B cell (primary cell): ENCODE results near the gene RAB8A. TPM values are rescaled to one million over a fixed set of nuclear protein-coding genes. Genes with fewer than 3 reads are reported as not detected.
"Not testable (repeated sequence)": the region's sequence is repeated elsewhere in the genome, so short reads cannot be mapped to it uniquely, and the experiment has no call there.

Experiments used
- ATAC-seq: fragments of 200-7000 bp; cut with Tn5 transposase; one replicate; pipeline ENCODE4 v1.10.0; 2021; ENCODE audit warnings: low read depth, mild to moderate bottlenecking, moderate number of reproducible peaks, moderate library complexity
- CTCF ChIA-PET: fragments of 350-600 bp; sonication (Branson Sonifier 250); formaldehyde crosslinking; loops from one replicate; lab custom pipeline; 2021; ENCODE audit warnings: antibody characterized with exemption, inconsistent platforms; lab: Charles Lee
- POLR2A ChIA-PET: fragments of 350-600 bp; sonication (Branson Sonifier 250); formaldehyde crosslinking; loops from one replicate; lab custom pipeline; 2021; ENCODE audit warnings: antibody characterized with exemption; lab: Charles Lee
- DNase-seq: peaks from one replicate; pipeline ENCODE4 v3.0.0; 2013
- H2AFZ ChIP-seq: 2 replicates; pipeline ENCODE4 v1.6.1; 2012; ENCODE audit warnings: mild to moderate bottlenecking, low read depth, low read length; ENCODE audit not compliant: insufficient read depth, poor library complexity, severe bottlenecking
- H3K27ac ChIP-seq, 2 donors: 1 replicate in 1 of 2; 2 replicates in 1 of 2; pipeline ENCODE4 v1.5.1; 2012 to 2013; ENCODE audit warnings: low read length in 2 of 2, mild to moderate bottlenecking in 2 of 2, moderate library complexity in 1 of 2
- H3K27me3 ChIP-seq, 4 experiments: fragments of 200-600 bp in 1 of 4; sonication (generic) in 1 of 4; replicated peaks in 1 of 4; 1 replicate in 2 of 4; 2 replicates in 2 of 4; pipeline versions ENCODE4 v1.6.1 to v1.7.0; 2013 to 2016; ENCODE audit warnings: low read length in 3 of 4, mild to moderate bottlenecking in 2 of 4, mixed read lengths in 1 of 4, moderate library complexity in 1 of 4; ENCODE audit not compliant: insufficient read depth in 4 of 4, control insufficient read depth in 3 of 4; ENCODE audit errors: control extremely low read depth in 1 of 4
- H3K36me3 ChIP-seq, 2 experiments: replicated peaks in 1 of 2; 1 replicate in 1 of 2; 2 replicates in 1 of 2; pipeline versions ENCODE4 v1.6.1 to v1.7.1; 2013; ENCODE audit warnings: low read length in 1 of 2; ENCODE audit not compliant: insufficient read depth in 2 of 2, control insufficient read depth in 1 of 2; ENCODE audit errors: control extremely low read depth in 1 of 2, extremely low read depth in 1 of 2
- H3K4me1 ChIP-seq, 2 donors: fragments of 200-600 bp in 1 of 2; sonication (generic) in 1 of 2; 1 replicate in 1 of 2; 2 replicates in 1 of 2; pipeline versions ENCODE4 v1.5.1 to v1.6.1; 2013 to 2017; ENCODE audit warnings: low read length in 2 of 2; ENCODE audit not compliant: control insufficient read depth in 2 of 2, insufficient read depth in 2 of 2
- H3K4me2 ChIP-seq: replicated peaks from 2 replicates; pipeline ENCODE3; 2012; ENCODE audit warnings: mild to moderate bottlenecking, low read depth, low read length; ENCODE audit not compliant: poor library complexity, severe bottlenecking
- H3K4me3 ChIP-seq, 5 experiments: fragments of 200-600 bp in 1 of 5; sonication (generic) in 1 of 5; 1 replicate in 3 of 5; 2 replicates in 2 of 5; pipeline versions ENCODE4 v1.5.1 to v1.7.0; 2011 to 2016; ENCODE audit warnings: low read length in 4 of 5, mild to moderate bottlenecking in 4 of 5, low read depth in 2 of 5, control low read depth in 1 of 5, moderate library complexity in 1 of 5; ENCODE audit not compliant: insufficient read depth in 1 of 5; ENCODE audit errors: control extremely low read depth in 1 of 5, extremely low read depth in 1 of 5
- H3K79me2 ChIP-seq: fragments of 200-600 bp; sonication (generic); one replicate; pipeline ENCODE4 v1.6.0; 2016; ENCODE audit warnings: low read length; ENCODE audit not compliant: control insufficient read depth, insufficient read depth
- H3K9ac ChIP-seq: fragments of 200-600 bp; sonication (generic); 2 replicates; pipeline ENCODE4 v1.6.1; 2017; ENCODE audit warnings: mild to moderate bottlenecking, low read length, moderate library complexity
- H3K9me3 ChIP-seq, 3 donors: one replicate each; pipeline versions ENCODE4 v1.6.1 to v1.7.1; 2013; ENCODE audit warnings: low read length in 2 of 3; ENCODE audit not compliant: control insufficient read depth in 2 of 3, insufficient read depth in 1 of 3; ENCODE audit errors: control extremely low read depth in 1 of 3
- H4K20me1 ChIP-seq: 2 replicates; pipeline ENCODE4 v1.6.0; 2012; ENCODE audit warnings: mild to moderate bottlenecking, low read length; ENCODE audit not compliant: insufficient read depth, control insufficient read depth, poor library complexity, severe bottlenecking
- H3K27ac Mint-ChIP-seq: one replicate; pipeline ENCODE4 v1.8.0; 2021; ENCODE audit warnings: mixed read lengths
- H3K27me3 Mint-ChIP-seq: one replicate; pipeline ENCODE4 v1.8.0; 2021; ENCODE audit warnings: mixed read lengths
- H3K4me1 Mint-ChIP-seq: one replicate; pipeline ENCODE4 v1.8.0; 2021; ENCODE audit warnings: mixed read lengths
- H3K4me3 Mint-ChIP-seq: one replicate; pipeline ENCODE4 v1.8.0; 2021; ENCODE audit warnings: mixed read lengths
- H3K9me3 Mint-ChIP-seq: one replicate; pipeline ENCODE4 v1.8.0; 2022; ENCODE audit warnings: mixed read lengths; ENCODE audit not compliant: insufficient read depth
- CTCF ChIP-seq: fragments of 200-600 bp; IDR thresholded peaks from one replicate; pipeline ENCODE4 v1.8.0; 2022; ENCODE audit warnings: antibody characterized with exemption, mild to moderate bottlenecking
- EZH2 ChIP-seq: IDR thresholded peaks from 2 replicates; pipeline ENCODE4 v1.6.1; 2012; ENCODE audit warnings: borderline replicate concordance, low read depth, mild to moderate bottlenecking, moderate library complexity, low read length; ENCODE audit not compliant: insufficient read depth, poor library complexity, severe bottlenecking
- WGBS: methylation state at CpG from one replicate; pipeline ENCODE4 v1.1.5; 2013; ENCODE audit warnings: missing lambda C conversion rate; ENCODE audit not compliant: insufficient coverage; 5-methylcytosine and 5-hydroxymethylcytosine counted together
- intact Hi-C: fragments of 100-400 bp; cut with micrococcal nuclease; formaldehyde crosslinking; loops from one replicate; pipeline ENCODE4 v1.10.0; 2022
- polyA plus RNA-seq: library from polyadenylated mRNA; depleted of rRNA; stranded (reverse); fragments of >200 nt; gene quantifications from 2 replicates; pipeline ENCODE4 v1.2.3, GENCODE V29; 2012
- total RNA-seq, 2 donors: library from RNA; stranded (reverse); fragments of 120-200 nt in 1 of 2; gene quantifications; 1 replicate in 1 of 2; 2 replicates in 1 of 2; pipeline versions ENCODE4 v1.2.3 to v1.2.4, GENCODE V29; 2013 to 2022

RAB8A gene
- total and polyA plus RNA-seq, 2 donors (not counting 1 experiment from before 2014, with no cell fraction given), result 65.5 to 117 TPM

DNA sequence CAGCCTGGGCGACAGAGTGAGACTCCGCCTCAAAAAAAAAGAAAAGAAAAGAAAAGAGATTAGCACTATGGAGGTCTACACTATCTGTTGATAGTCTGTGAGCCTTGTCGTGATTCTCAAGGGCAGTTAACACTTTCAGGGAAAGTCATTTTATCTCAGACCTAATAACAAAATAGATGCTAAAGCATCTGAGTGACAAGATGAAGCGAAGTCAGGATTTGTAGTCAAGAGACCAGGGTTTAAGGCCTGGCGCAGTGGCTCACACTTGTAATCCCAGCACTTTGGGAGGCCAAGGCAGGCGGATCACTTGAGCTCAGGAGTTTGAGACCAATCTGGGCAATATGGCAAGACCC, 13.3 kb upstream of the RAB8A start:
- no peaks in the 10 kb centered on the region for H3K27me3 ChIP-seq
- WGBS, result 100% methylated on average over 3 of the region's 6 CpGs
- no peak overlapping the region for H2AFZ ChIP-seq
- peaks cover 7 to 11% of the 10 kb centered on the region in 2 donors for H3K4me1 ChIP-seq
- H3K9ac ChIP-seq, result no peak overlapping the region
- Mint-ChIP-seq H3K27me3 (no peaks in the 10 kb centered on the region), H3K9me3 (no peaks in the 10 kb centered on the region), H3K4me1 (peaks cover 22% of the 10 kb centered on the region), H3K4me3 (no peak overlapping the region), H3K27ac (no peak overlapping the region)
- ATAC-seq, result no peak
- POLR2A ChIA-PET, result interaction anchor here (0.5 kb wide), 1 partner anchor 87 kb away, joined by 3 read pairs; no protein-coding TSS in a partner anchor
- peaks cover 35% of the 10 kb centered on the region for H3K79me2 ChIP-seq
- H3K9me3 ChIP-seq, result no peaks in the 10 kb centered on the region
- intact Hi-C loops, result no loop called here
- H3K4me2 ChIP-seq, result no peak overlapping the region
- no peak overlapping the region for H3K4me3 ChIP-seq
- no peak overlapping the region for H3K27ac ChIP-seq
- H3K36me3 ChIP-seq, result peaks cover 2 to 92% of the 10 kb centered on the region in 2 experiments
- CTCF ChIA-PET, result no interaction called here
- DNase-seq, result no peak
- TF ChIP-seq EZH2 (no peak), CTCF (no peak)
- peaks cover 10% of the 10 kb centered on the region for H4K20me1 ChIP-seq

DNA sequence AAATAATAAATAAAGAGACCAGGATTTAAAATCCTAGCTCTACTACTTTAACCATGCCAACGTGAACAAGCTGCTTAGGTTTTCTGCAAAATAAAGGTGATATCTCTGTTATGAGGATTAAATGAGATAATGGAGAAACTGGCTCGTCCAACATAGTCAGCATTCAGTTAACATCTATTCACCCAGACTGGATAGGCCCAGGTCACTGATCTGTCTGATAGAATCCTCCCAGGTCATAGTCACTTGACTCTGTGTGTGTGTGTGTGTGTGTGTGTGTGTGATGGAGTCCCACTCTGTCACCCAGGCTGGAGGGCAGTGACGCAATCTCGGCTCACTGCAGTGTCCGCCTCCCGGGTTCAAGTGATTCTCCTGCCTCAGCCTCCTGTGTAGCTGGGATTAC, 12.9 kb upstream of the RAB8A start:
- no peak overlapping the region for H3K27ac Mint-ChIP-seq
- H3K9me3 ChIP-seq, result no peaks in the 10 kb centered on the region
- ATAC-seq (no peak), DNase-seq (no peak)
- ChIA-PET POLR2A (no interaction called here), CTCF (no interaction called here)
- H3K9me3 Mint-ChIP-seq, result no peaks in the 10 kb centered on the region
- peaks cover 7 to 16% of the 10 kb centered on the region in 2 donors for H3K4me1 ChIP-seq
- no peak overlapping the region for H2AFZ ChIP-seq
- no peak overlapping the region for H3K4me3 ChIP-seq
- no peak overlapping the region for H3K27ac ChIP-seq
- H4K20me1 ChIP-seq, result peaks cover 10% of the 10 kb centered on the region
- H3K4me1 Mint-ChIP-seq, result peaks cover 23% of the 10 kb centered on the region
- TF ChIP-seq CTCF (no peak), EZH2 (no peak)
- H3K4me2 ChIP-seq, result no peak overlapping the region
- H3K79me2 ChIP-seq, result peaks cover 34% of the 10 kb centered on the region
- no peaks in the 10 kb centered on the region for H3K27me3 Mint-ChIP-seq
- no peak overlapping the region for H3K4me3 Mint-ChIP-seq
- intact Hi-C loops, result no loop called here
- H3K36me3 ChIP-seq, result peaks cover 2 to 91% of the 10 kb centered on the region in 2 experiments
- no peak overlapping the region for H3K9ac ChIP-seq
- 100% methylated on average over 4 of the region's 6 CpGs for WGBS
- no peaks in the 10 kb centered on the region for H3K27me3 ChIP-seq

- H3K9me3 Mint-ChIP-seq, ATAC-seq, H3K4me2 ChIP-seq, H3K4me3 Mint-ChIP-seq, H3K27me3 Mint-ChIP-seq, H3K27ac Mint-ChIP-seq, DNase-seq, H3K9me3 ChIP-seq, H3K9ac ChIP-seq, H2AFZ ChIP-seq, H3K4me3 ChIP-seq, H3K27me3 ChIP-seq, intact Hi-C loops, POLR2A ChIA-PET: not testable (repeated sequence)
- peaks cover 32% of the 10 kb centered on the region for H3K79me2 ChIP-seq
- peaks cover 22% of the 10 kb centered on the region for H3K4me1 Mint-ChIP-seq
- peaks cover 10% of the 10 kb centered on the region for H4K20me1 ChIP-seq
- peaks cover 2 to 85% of the 10 kb centered on the region in 2 experiments for H3K36me3 ChIP-seq
- CTCF ChIA-PET, result interaction anchor here (1.7 kb wide), 1 partner anchor 33 kb away, joined by 5 read pairs; no protein-coding TSS in a partner anchor
- WGBS, result 100% methylated on average over 3 of the region's 8 CpGs
- H3K4me1 ChIP-seq, result peaks cover 13 to 21% of the 10 kb centered on the region in 2 donors
- peak overlapping the region in 1 of 2 donors; percentile 7 for H3K27ac ChIP-seq
These were observed 12.2 kb upstream of the RAB8A start for GRCh38 chr19:16099314-16099965.
